GM23338 (cell line): ENCODE measurements around the gene IER5. TPM values are rescaled to one million over a fixed set of nuclear protein-coding genes. Genes with fewer than 3 reads are reported as not detected.

Experiments
- ATAC-seq: fragments of 200-7000 bp; cut with Tn5 transposase; 3 replicates; pipeline ENCODE4 v1.9.1; 2020
- DNase-seq: peaks from one replicate; pipeline ENCODE4 v3.0.0-alpha.2; 2015; ENCODE audit warnings: low spot score
- H2AFZ ChIP-seq: fragments of 200-600 bp; sonication (generic); 2 replicates; pipeline ENCODE4 v1.8.0; 2016; ENCODE audit warnings: antibody characterized with exemption, mild to moderate bottlenecking, moderate library complexity
- H3F3A ChIP-seq: fragments of 200-600 bp; sonication (generic); replicated peaks from 2 replicates; pipeline ENCODE4 v1.8.0; 2017; ENCODE audit warnings: antibody characterized with exemption, mixed run types, low read depth
- H3K27ac ChIP-seq: fragments of 200-600 bp; sonication (generic); 2 replicates; pipeline ENCODE4 v1.6.1; 2016; ENCODE audit warnings: low read depth
- H3K27me3 ChIP-seq: fragments of 200-600 bp; sonication (generic); 2 replicates; pipeline ENCODE4 v1.8.0; 2016; ENCODE audit warnings: mild to moderate bottlenecking, mixed run types, moderate library complexity; ENCODE audit not compliant: insufficient read depth
- H3K36me3 ChIP-seq: fragments of 200-600 bp; sonication (generic); 2 replicates; pipeline ENCODE4 v1.8.0; 2016; ENCODE audit warnings: mild to moderate bottlenecking; ENCODE audit not compliant: insufficient read depth
- H3K4me1 ChIP-seq: fragments of 200-600 bp; sonication (generic); 2 replicates; pipeline ENCODE4 v1.8.0; 2016; ENCODE audit warnings: mild to moderate bottlenecking, moderate library complexity; ENCODE audit not compliant: insufficient read depth
- H3K4me2 ChIP-seq: fragments of 200-600 bp; sonication (generic); 2 replicates; pipeline ENCODE4 v1.7.1; 2017; ENCODE audit warnings: mixed run types
- H3K4me3 ChIP-seq: fragments of 200-600 bp; sonication (generic); 2 replicates; pipeline ENCODE4 v1.6.1; 2016; ENCODE audit warnings: mixed run types
- H3K79me2 ChIP-seq: fragments of 200-600 bp; sonication (generic); replicated peaks from 2 replicates; pipeline ENCODE4 v1.8.0; 2017; ENCODE audit warnings: mild to moderate bottlenecking; ENCODE audit not compliant: insufficient read depth
- H3K9me2 ChIP-seq: fragments of 200-600 bp; sonication (generic); 2 replicates; pipeline ENCODE4 v1.8.0; 2017; ENCODE audit not compliant: insufficient read depth
- H4K20me1 ChIP-seq: fragments of 200-600 bp; sonication (generic); replicated peaks from 2 replicates; pipeline ENCODE4 v1.8.0; 2017; ENCODE audit warnings: mild to moderate bottlenecking; ENCODE audit not compliant: insufficient read depth
- H3K27ac Mint-ChIP-seq: 2 replicates; pipeline ENCODE4 v1.8.0; 2020; ENCODE audit warnings: inconsistent platforms, mild to moderate bottlenecking, moderate library complexity, mixed read lengths
- H3K27me3 Mint-ChIP-seq: 3 replicates; pipeline ENCODE4 v1.8.0; 2022; ENCODE audit warnings: low read depth, mild to moderate bottlenecking, moderate library complexity, mixed read lengths, inconsistent platforms; ENCODE audit not compliant: insufficient read depth, poor library complexity
- H3K36me3 Mint-ChIP-seq: 3 replicates; pipeline ENCODE4 v1.8.0; 2021; ENCODE audit warnings: low read depth, mild to moderate bottlenecking, inconsistent platforms, moderate library complexity, mixed read lengths
- H3K4me1 Mint-ChIP-seq: 3 replicates; pipeline ENCODE4 v1.8.0; 2020; ENCODE audit warnings: mild to moderate bottlenecking, inconsistent platforms, mixed read lengths
- H3K4me3 Mint-ChIP-seq: 3 replicates; pipeline ENCODE4 v1.8.0; 2021; ENCODE audit warnings: moderate library complexity, mild to moderate bottlenecking, inconsistent platforms, mixed read lengths
- H3K9me3 Mint-ChIP-seq: 3 replicates; pipeline ENCODE4 v1.8.0; 2020; ENCODE audit warnings: moderate library complexity, mild to moderate bottlenecking, inconsistent platforms, mixed read lengths
- JUNB ChIP-seq: IDR thresholded peaks from one replicate; pipeline ENCODE4 v1.6.1; 2016; ENCODE audit warnings: antibody characterized with exemption; ENCODE audit not compliant: unreplicated experiment
- ZNF114 ChIP-seq: fragments of 250-450 bp; sonication (Bioruptor Pico); IDR thresholded peaks from 2 replicates; pipeline ENCODE4 v1.5.0; 2020; ENCODE audit warnings: mild to moderate bottlenecking, moderate library complexity
- ZNF462 ChIP-seq: fragments of 250-450 bp; sonication (Bioruptor Pico); IDR thresholded peaks from 2 replicates; pipeline ENCODE4 v1.5.0; 2020; ENCODE audit warnings: mild to moderate bottlenecking, moderate library complexity
- polyA plus RNA-seq: library from polyadenylated mRNA; unstranded; fragments of >200 nt; fragmentation: Nextera tagmentation; extraction: Ambion mirVana; gene quantifications from 2 replicates; pipeline ENCODE4 v1.2.1, GENCODE V29; 2016
- total RNA-seq: library from RNA; depleted of rRNA; stranded (reverse); fragments of >200 nt; shearing (Covaris generic); gene quantifications from 2 replicates; pipeline ENCODE4 v1.2.3, GENCODE V29; 2014

Gene IER5
- total and polyA plus RNA-seq, 2 experiments from 2014 or later: 3.8 to 9.5 TPM

DNA sequence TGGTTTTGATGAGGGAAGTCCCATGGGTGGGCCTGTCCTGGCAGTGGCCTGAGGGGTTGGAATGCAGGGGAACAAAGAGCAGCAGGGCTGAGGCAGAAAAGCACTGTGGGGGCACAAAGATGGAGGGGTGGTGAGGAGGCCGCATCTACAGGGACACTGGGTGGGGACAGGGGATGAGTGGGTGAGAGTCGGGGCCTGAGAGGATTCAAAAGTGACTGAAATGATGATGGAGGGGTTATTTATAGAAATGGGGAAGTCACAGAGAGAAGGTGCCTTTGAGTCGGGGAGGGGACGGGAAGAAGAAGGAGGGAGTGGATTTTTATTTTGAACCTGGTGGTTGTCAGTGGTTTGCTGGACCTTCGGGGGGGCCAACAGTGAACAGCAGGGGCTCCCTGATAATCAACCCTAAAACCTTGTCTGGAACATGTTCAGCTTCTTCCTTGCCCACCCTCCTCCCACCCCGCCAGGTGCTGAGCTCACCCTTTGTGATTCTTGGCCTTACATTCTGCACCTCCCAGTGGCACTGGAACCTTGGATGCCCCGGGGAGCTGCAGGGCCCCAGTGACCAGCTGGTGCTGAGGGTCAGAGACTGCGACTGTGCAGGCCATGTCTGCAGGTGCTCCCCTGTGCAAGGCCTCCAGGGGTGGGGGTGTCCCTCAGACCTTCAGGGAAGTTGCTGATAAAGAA is 42.9 kb downstream of the IER5 start (continued):
- no peak for TF ChIP-seq ZNF462 (CRISPR knock-in tag)
- TF ChIP-seq ZNF114 (CRISPR knock-in tag): no peak

- H3K4me3 ChIP-seq: no peak overlapping the region
- no peaks in the 10 kb centered on the region for H3K27me3 ChIP-seq
- DNase-seq (peak; percentile 51), ATAC-seq (peak; percentile 69)
- no peak overlapping the region for H3K4me2 ChIP-seq
- no peaks in the 10 kb centered on the region for H3K79me2 ChIP-seq
- 0 out of 2 replicates have a peak, but pooled peaks cover 5% of the 10 kb centered on the region for H3F3A ChIP-seq
- no peaks in the 10 kb centered on the region; the same call in 2 of the 3 replicates for H3K36me3 Mint-ChIP-seq
- H3K9me2 ChIP-seq: no peaks in the 10 kb centered on the region
- no peak overlapping the region for H3K4me3 Mint-ChIP-seq
- no peak for TF ChIP-seq JUNB
- peaks cover 20% of the 10 kb centered on the region for H3K27me3 Mint-ChIP-seq
- H3K27ac Mint-ChIP-seq: peak overlapping the region; percentile 71; the same call in 1 of the 2 replicates
- no peak overlapping the region for H3K27ac ChIP-seq
- H3K4me1 ChIP-seq: peaks cover 28% of the 10 kb centered on the region
- no peaks in the 10 kb centered on the region for H4K20me1 ChIP-seq
- no peaks in the 10 kb centered on the region for H3K36me3 ChIP-seq
- H3K9me3 Mint-ChIP-seq: no peaks in the 10 kb centered on the region; the same call in 2 of the 3 replicates
- peaks cover 54% of the 10 kb centered on the region for H3K4me1 Mint-ChIP-seq
- peak overlapping the region; percentile 86 for H2AFZ ChIP-seq
These were observed 45.0 kb downstream of the IER5 start for GRCh38 chr1:181133441-181133951.
